Activated CD4-positive, alpha-beta T cell treated with anti-CD3 and anti-CD28 coated beads, Interleukin-2, amount 50 U/mL, for 4 hours (primary cell): Measurements from ENCODE around the gene DTX1.
"Not testable (repeated sequence)": the region's sequence is repeated elsewhere in the genome, so short reads cannot be mapped to it uniquely, and the experiment has no call there.

Experiments
- DNase-seq, 2 experiments: peaks; one replicate each; pipeline ENCODE4 v3.0.0-alpha.2; 2020

The DTX1 gene

DNA sequence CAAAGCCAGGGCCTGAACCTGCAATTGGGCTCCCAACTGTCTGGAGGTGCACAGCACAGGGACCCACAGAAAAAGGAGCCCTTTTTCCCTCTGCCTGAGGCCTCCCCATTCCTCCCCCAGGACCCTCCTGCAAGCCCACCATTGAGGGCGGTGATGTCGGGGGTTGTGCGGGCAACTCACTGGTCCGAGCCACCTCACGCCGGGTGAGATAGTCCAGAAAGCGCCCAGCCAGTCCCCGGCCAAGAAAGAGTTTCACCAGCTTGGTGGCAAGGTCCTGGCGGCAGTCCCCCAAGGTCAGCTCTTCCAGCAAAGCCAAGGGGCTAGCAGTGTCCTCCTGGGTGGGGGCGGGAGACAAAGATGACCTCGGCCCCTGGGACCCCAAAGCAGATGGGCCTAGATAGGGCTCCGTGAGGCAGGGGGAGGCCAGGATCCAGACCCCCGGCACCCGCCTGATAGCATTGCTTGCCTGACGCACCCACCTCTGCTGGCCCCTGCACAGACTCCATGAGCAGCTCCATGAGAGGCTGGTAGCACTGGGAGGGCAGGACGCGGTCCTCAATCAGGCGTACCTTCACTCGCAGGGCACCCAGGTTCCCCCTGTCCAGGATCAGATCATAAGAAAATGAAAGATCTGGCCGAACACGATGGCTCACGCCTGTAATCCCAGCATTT lies 59.1 kb downstream of the DTX1 start:
- no peak for DNase-seq

DNA sequence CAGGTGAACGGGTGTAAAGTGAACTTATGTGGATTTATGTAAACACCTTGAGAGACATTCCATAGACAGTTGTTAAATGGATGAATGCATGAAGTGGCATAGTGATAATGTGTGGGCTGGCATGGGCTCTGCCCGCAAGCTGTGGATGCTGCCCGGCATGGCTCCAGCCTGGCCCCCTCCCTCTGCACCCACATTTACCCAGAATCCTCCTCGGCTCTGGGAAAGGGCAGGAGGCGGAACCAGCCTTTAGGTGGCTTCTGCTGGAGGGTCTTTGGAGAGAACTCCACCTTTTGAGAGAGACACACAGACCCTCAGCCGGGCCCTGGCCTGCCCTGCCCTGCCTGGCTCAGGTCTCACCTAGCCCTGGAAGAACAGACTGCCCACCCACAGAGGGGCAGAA lies 60.3 kb downstream of the DTX1 start:
- no peak for DNase-seq

DNA sequence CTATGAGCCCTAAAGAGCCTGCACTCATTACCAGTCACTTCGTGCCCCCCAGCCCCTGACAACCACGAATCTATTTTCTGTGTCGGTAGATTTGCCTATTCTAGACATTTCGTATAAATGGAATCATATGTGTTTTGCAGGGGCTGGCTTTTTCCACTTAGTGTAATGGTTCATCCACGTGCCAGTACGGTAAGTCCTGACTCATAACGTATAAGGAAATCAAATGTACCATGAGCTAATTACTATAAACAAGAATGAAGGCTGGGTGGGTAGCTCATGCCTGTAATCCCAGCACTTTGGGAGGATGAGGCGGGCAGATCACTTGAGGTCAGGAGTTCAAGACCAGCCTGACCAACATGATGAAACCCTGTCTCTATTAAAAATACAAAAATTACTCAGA lies 61.2 kb downstream of the DTX1 start:
- DNase-seq, result not testable (repeated sequence)

DNA sequence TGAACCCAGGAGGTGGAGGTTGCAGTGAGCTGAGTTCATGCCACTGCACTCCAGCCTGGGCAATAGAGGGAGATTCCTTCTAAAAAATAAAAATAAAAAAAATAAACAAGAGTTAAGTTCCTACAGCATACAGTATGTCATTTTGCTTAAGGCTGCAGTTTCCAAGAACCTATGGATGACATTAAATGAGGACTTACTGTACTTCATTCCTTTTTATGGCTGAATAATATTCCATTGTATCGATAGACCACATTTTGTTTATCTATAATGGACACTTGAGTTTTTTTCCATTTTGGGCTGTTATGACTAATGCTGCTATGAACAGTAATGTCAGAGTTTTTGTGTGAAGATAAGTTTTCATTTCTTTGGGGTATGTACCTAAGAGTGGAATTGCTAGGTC lies 61.6 kb downstream of the DTX1 start:
- DNase-seq, result no peak

DNA sequence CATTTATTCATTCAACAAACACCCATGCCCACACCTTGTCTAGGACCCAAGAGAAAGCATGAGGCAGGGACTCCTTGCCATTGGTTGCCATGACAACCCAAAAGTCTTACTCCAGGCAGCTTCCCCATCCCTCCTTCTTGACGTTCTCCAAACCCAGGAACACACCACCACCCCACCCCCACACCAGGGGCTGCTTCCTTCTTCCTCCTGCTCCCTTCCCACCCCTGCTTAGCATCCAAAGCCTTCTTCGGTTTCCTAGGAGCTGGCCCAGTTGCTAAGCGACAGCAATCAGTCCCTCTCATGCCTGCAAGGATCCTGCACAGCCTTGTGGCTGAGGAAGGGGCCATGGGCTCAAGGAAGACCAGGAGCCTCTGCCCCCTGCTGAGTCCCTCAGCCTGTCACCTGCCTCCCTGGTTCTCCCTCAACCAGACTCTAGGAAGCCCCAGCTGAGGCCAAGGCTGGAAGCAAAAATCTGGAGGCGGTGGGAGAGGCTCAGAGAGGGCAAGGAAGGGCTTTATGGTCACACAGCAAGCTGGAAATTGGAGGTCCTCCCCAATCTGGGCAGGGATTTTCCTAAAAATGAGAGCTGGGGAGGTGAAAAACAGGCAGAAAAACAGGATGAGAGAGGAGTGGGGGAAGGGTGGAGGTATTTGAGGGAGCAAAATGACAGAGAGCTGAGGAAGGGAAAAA lies 63.6 kb downstream of the DTX1 start:
- DNase-seq, result no peak

DNA sequence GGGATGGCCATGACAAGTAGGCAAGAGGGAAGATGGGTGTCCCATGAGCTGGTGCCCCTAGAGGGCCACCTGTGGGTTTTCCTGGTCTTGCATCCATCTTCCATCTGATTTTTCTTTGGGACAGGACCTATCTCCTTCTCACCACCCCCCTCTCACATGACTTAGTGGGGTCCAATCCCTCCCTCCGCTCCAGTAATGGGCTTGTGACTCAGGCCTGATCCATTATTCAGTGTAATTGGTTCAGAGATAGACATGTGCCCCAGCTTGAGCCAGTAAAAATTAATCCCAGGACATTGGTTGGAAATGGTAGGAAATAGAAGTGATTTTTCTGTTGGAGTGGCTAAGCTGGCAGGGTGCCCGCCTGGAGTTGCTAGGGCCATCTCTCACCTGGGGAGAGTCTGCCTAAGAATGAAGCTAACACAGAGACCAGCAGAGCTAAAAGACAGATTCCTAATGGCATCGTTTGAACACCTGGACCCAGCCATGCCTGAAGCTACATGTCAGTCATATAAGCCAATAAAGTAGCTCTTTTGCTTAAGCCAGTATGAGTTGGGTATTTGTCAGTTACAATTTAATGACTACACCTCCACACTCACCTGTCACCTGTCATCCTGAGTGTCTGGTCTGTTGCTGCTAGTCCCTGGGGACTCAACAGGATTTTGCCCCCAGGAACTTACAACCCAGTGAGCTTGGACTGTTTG lies 64.3 kb downstream of the DTX1 start:
- DNase-seq, result no peak

DNA sequence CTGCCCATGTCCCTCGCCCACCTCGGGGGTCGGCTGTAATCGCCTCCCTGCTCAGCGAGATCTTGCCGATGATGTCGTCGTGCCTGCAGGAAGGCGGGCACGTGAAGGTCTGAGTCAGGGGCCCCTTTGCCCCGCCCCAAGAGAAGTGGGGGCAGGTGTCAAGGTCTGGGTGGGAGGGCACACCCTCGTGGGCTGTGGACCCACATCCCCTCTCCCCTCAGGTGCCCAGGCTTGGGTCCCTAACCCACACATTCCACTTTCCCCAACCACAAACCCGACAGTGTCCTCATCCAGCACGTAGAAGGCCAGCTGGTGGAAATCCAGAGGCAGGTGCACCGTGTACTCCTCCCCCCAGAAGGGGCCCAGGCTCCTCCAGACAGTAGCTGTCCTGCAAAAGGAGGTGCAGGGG lies 71.3 kb downstream of the DTX1 start:
- DNase-seq, result no peak

DNA sequence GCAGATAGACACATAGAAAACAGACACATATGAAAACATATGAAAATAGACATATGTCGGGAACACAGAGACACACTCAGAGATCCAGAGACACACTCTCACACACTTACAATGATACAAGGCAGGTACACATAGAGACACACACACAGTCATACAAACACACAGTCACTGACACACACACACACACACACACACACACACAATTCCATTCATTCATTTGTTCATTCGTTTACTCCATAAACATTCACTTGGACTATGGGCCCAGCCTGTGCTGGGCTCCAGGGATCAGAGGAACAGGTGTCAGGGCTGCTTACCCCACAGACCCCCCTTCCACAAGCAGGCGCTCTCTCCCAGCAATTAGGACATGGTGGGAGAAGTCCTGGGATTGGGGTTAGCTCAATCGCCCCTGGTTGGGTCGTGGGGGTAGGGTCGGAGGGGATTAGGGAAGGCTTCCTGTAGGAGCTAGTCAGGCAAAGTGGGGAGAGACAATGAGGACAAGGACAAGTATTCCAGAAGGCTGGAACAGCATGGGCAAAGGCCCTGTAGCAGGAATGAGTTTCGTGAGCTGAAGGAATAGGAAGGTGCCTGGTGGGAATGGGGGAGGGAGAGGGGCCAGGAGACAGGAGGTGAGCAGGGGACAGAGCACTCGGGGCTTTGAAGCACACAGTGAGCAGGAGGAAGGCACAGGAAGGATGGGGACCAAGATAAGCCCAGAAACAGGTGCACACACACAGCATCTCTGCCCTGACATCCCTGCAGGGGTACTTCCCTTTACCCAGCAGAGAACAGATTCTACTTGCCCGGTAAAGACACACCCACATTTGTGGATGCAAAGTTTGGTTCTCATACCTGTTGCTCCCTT lies 72.5 kb downstream of the DTX1 start:
- DNase-seq, result no peak

DNA sequence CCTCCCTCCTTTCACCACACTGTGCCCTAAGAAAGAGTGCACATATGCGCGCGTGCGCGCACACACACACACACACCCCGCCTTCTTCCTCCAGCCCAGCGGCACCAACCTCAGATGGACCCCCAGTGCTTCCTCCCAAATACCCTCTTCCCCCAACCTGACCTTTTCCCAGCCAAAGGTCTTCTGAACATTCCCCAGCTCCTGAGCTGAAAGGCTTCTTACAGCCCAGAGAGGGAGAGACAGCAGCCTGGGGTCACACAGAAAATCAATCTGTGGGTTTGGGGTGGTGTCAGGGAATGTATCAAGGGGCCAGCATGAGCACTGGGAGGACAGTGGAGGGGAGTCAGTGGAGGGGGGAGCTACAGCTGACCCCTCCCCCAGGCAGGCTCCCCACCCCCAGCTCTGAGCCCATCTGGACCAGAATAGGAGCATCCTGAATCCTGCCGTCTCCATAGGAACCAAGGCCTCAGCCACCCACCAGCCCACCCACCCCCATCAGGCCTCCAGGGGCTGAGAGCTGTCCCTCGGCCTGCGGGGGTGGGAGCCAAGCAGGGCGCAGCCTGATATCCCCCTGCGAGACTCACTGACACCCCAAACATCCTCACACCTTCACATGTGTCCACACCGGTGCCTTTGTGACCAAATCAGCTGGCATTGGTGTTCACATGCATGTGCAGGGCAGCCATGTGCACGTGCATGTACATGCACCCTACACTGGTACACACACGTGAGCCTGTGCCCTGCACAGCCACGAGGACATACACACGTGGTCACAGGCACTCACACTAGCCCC lies 73.3 kb downstream of the DTX1 start:
- no peak for DNase-seq

DNA sequence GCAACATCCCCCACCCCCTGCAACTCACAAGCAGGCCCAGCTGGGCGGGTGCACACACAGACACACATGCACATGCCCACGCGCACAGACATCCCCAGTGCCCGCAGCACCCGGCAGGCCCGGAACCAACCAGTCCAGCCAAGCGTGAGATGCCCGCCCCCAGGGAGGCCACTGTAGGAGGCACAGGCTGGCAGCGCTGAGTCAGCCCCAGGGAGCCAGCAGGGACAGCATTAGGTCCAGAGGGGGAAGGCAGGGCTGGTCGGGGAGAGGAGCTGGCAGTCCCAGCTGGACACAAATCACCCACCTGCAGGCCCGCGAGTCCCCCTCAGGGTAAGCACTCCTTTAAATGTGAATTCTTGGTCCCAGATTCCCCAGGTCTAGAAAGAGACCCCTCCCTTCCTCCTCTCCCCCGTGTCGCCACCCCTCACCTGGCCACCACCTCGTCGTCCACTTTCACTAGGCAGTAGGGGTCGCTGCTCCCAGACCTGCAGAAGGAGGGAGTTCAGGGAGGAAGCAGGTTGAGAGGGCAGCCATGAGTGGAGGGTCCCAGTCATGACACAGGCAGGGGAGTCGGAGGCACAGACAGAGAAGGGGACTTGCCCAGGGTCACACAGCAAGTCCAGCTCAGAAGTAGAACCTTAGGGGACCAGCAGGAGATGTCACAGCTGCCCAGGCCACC lies 74.1 kb downstream of the DTX1 start:
- no peak for DNase-seq

DNA sequence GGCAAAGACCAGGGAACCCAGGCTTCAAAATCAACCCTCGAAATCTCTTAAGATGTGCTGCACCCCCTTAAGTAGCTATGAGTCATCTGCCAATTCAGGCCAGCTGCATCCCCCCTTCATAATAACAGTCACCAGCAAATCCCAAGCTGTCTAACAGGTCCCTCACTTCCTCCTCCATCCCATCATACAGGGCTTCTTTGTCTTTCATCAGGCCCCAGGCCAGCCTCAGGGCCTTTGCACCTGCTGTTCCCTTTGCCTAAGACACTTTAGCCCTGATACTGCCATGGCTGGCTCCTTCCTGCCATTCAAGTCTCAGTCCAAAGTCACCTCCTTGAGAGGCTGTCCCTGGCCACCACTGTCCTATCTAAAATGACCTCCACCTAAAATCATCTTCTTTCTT lies 75.0 kb downstream of the DTX1 start:
- DNase-seq, result no peak

DNA sequence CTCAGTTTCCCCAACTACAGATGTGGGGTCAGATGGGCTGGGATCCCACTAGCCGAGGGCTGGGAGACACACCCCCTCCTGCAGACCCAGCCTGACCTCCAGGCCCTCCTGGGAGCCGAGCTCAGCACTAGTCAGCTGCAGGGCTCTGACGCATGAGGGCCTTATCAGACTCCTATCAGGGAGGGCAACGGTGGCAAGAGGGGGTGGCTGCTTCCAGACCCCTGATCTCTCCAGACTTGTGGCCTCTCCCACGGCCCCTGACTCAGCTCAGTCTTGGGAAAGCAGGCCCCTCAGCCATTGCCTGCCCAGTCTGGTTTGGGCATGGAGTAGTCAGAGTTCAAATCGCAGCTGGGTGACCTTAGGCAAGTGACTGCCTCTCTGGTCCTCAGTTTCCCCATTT lies 76.5 kb downstream of the DTX1 start:
- no peak for DNase-seq

DNA sequence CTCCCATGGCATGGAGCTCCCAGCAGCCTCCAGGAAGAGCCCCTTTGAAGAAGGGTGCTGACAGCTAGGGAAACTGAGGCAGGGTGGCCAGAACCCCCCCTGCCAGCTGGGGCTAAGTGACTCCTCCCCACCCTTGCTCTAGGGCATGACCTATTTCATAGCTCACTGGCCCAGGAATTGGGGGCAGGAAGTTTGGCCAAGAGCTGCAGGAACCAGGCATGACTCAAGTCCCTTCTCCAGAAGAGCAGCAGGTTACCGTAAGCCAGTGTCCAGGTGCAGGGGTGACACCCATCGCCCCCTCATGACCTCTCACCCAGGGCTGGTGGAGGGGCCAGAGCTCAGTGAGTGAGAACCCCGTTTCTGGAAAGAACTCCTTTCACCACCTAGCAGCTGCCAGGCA lies 77.1 kb downstream of the DTX1 start:
- no peak for DNase-seq

DNA sequence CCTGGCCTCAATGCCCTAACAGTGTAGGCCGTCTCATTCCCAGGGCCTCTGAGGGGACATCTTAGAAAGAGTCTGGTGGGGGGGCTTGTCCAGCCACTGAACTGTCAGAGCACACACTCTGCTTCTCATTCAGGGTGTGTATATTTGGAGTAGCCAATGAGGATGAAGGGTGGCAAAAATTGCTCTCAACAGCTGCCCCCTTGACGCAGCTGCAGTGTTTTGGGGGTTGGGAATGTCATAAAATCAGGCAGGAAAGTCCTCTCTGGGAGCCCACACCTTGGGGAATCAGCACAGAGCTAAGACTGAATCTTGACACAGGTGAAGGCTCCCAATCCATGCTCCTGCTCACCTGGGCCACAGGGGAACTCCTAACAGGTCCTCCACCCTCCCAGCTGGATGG lies 77.5 kb downstream of the DTX1 start:
- no peak for DNase-seq

DNA sequence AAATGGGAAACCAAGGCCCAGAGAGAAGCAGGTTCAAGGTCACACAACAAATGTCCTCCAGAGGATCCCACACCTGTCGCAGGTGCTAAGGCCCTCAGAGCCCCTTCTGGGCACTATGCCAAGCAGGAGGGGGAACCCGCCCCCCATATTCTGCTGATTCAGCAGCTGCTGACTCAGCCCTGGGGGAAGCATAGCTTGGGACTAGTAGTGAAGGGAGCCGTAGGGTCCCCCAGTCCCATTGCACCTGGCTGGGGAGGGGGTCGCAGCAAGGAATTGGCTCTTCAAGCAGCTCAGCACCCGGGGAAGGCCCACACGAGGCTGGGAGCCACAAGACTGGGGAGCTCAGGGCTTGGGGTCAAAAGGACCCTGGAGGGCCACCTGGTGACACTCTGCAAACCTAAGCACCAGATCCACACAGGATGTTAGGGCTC lies 78.0 kb downstream of the DTX1 start:
- no peak for DNase-seq

DNA sequence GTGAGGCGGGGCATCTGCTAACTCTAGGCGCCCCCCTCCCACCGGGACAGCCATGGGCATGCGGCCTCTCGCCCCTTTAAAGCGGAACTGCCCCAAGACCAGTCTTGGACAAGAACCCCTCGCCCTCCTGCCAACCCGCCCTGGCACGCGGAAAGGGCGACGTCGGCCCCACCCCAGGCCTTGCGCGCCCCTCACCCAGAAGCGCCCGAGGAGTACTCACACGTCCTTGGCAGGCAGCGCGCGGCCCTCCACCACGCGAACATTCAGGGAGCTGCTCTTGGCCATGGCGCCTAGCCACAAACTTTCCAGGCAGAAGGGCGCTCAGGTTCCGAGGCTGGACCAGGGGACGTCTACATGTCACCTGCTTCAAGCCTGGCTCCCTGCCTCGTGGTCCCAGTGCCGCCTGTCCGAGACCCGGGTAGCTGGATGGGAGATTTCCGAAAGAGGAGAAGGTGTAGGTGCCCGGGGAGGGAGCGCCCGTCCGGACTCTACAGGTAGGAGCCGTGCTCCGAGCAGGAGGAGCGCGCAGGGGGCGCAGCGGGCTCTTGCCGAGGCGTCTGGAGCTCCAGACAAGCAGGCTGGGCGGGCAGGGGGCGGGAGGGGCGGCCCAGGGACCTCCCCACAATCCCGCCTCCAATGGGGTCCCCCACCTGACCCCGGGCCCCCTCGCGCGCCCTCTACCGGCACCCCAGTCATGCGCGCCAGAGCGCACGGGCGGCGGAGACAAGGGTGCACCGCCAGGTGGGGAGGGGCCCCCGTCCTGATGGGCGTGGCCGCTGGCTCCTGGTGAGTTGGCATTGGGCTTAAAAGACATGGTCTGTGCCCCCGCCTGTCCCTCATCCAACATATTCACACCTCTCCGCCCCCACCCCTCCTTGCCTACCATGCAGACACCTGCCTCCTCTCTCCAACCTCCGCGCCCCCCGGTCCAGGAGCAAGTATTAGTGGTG lies 78.9 kb downstream of the DTX1 start, which contains the start of gene RASAL1:
Gene RASAL1, minus strand, starts transcription at position 584 of the 950 bp plus-strand sequence. Its CDS starts 299 bp downstream, at position 285.
- DNase-seq, result peak; percentile 72 to 76

DNA sequence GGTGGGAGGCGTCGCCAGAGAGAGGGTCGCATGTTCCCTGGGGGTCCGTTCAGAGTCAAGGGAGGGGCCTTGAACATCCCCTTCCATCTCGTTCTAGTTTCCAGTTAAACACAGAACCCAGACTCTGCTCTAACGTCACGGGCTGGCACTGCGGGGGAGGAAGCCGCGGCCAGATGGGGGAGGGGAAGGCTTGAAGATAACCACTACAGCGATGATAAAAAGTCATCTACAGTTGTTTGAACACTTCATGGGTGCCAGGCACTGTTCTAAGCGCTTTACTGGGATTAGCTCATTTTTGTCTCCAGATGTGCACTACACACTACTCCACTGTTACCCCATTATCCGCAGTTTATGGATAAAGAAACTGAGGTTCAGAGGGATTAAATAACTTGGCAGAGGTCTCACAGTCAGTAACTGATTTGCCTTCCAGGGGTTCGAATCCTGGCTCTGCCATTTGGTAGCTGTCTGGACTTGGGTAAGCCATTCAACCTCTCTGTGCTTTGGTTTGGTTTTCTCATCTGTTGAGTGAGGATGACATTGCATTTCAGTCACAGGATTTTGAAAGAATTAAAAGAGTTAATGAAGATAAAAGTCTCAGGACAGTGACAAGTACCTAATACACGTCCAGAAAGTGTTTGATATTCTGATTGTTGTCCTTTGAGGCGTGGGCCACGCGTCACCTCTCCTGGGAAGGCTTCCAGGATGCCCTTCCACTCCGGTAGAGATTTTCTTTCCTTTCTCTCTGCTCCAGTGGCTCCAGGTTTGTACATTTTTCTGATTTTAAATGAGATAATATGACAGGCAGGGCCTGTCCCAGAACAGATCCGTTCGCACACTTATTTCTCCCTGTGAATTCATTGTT lies 79.8 kb downstream of the DTX1 start:
- DNase-seq, result peak; percentile 54 to 57

DNA sequence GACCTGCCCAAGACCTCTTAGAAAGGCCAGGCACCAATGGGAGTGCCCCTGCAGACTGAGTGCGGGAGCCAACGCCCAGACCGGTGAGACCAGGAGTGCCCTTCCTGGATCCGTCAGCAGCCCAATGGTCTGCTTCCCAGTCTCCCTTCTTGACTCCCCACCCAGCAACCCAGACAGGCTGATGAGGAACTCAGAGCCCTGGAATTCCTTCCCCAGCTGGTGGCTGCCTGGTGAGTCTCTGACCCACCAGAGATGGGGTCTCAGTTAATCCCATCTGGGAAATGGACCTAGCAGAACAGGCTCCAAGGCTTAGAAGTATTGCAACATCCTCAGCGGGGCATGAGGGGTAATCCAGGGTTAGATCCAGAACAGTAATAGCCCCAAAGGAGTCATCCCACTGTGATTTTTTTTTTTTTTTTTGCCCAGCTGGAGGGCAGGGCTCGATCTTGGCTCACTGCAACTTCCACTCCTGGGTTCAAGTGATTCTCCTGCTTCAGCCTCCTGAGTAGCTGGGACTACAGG lies 80.5 kb downstream of the DTX1 start:
- no peak for DNase-seq
